ENCODE data around the gene RPS15.

The RPS15 gene

GRCh38 chr19:1401889-1402217 lies 36.3 kb upstream of the RPS15 start:
- DNase-seq (ENCODE audit: low read depth, low spot score) = no peak

GRCh38 chr19:1402411-1403070 lies 35.7 kb upstream of the RPS15 start:
- no peak for DNase-seq (ENCODE audit: low read depth, low spot score)

GRCh38 chr19:1406774-1407527 lies 31.2 kb upstream of the RPS15 start:
- peak; percentile 97 for DNase-seq (ENCODE audit: low read depth, low spot score)

- DNase-seq (ENCODE audit: low read depth, low spot score) = no peak
Measured at GRCh38 chr19:1407528-1408299, 30.5 kb upstream of the RPS15 start, which contains the start of gene DAZAP1. Gene DAZAP1 (plus strand): TSS chr19:1407586. CDS start chr19:1407774, 188 bp downstream.

GRCh38 chr19:1408300-1409203 lies 29.6 kb upstream of the RPS15 start:
- DNase-seq (ENCODE audit: low read depth, low spot score) = peak; percentile 15

GRCh38 chr19:1409204-1410005 lies 28.8 kb upstream of the RPS15 start:
- DNase-seq (ENCODE audit: low read depth, low spot score) = no peak

GRCh38 chr19:1410136-1410786 lies 27.9 kb upstream of the RPS15 start:
- DNase-seq (ENCODE audit: low read depth, low spot score) = no peak

- no peak for DNase-seq (ENCODE audit: low read depth, low spot score)
Measured at GRCh38 chr19:1410789-1411188, 27.4 kb upstream of the RPS15 start.

GRCh38 chr19:1411255-1412191 lies 26.7 kb upstream of the RPS15 start:
- no peak for DNase-seq (ENCODE audit: low read depth, low spot score)

GRCh38 chr19:1412323-1412923 lies 25.8 kb upstream of the RPS15 start:
- no peak for DNase-seq (ENCODE audit: low read depth, low spot score)

GRCh38 chr19:1412995-1413800 lies 25.0 kb upstream of the RPS15 start:
- no peak for DNase-seq (ENCODE audit: low read depth, low spot score)

GRCh38 chr19:1416014-1416841 lies 22.0 kb upstream of the RPS15 start:
- no peak for DNase-seq (ENCODE audit: low read depth, low spot score)

- DNase-seq (ENCODE audit: low read depth, low spot score) = no peak
Measured at GRCh38 chr19:1417145-1417544, 21.1 kb upstream of the RPS15 start.

- DNase-seq (ENCODE audit: low read depth, low spot score) = no peak
Measured at GRCh38 chr19:1417681-1418495, 20.3 kb upstream of the RPS15 start.

- no peak for DNase-seq (ENCODE audit: low read depth, low spot score)
Measured at GRCh38 chr19:1418496-1418775, 19.8 kb upstream of the RPS15 start.

Measured in activated naive CD8-positive, alpha-beta T cell treated with anti-CD3 and anti-CD28 coated beads, Interleukin-2, amount 50 U/mL, for 16 hours (primary cell).